ENCODE data around the gene PTPRD. TPM values are rescaled to one million over a fixed set of nuclear protein-coding genes. Genes with fewer than 3 reads are reported as not detected.

Gene PTPRD
- total and polyA plus RNA-seq, 2 experiments from 2014 or later = 11.5 to 58.0 TPM

- no peak for ATAC-seq
- H2AFZ ChIP-seq = no peak overlapping the region
- peaks cover 15% of the 10 kb centered on the region for H3K4me1 Mint-ChIP-seq
Measured at GRCh38 chr9:9631284-9631683, 981.5 kb downstream of the PTPRD start.

GRCh38 chr9:9625248-9625647 is 987.6 kb downstream of the PTPRD start:
- no peaks in the 10 kb centered on the region for H3K27me3 Mint-ChIP-seq (ENCODE audit: insufficient read depth, low read depth, poor library complexity)
- H3K36me3 ChIP-seq (ENCODE audit: insufficient read depth) = no peaks in the 10 kb centered on the region
- ATAC-seq = no peak
- H3K4me1 ChIP-seq (ENCODE audit: insufficient read depth) = no peaks in the 10 kb centered on the region; the same call in 1 of the 2 replicates
- no peaks in the 10 kb centered on the region for H3K9me2 ChIP-seq (ENCODE audit: insufficient read depth)
- no peaks in the 10 kb centered on the region for H3K9me3 Mint-ChIP-seq
- H3K27ac Mint-ChIP-seq = no peak overlapping the region
- no peak overlapping the region for H3K4me2 ChIP-seq
- H3K4me1 Mint-ChIP-seq = peaks cover 12% of the 10 kb centered on the region
- no peaks in the 10 kb centered on the region for H3K79me2 ChIP-seq (replicated peaks; ENCODE audit: insufficient read depth)
- H3K4me3 ChIP-seq = no peak overlapping the region
- H2AFZ ChIP-seq = peak overlapping the region; percentile 58; the same call in 1 of the 2 replicates
- no peaks in the 10 kb centered on the region for H3K36me3 Mint-ChIP-seq (ENCODE audit: low read depth)
- no peaks in the 10 kb centered on the region for H3K27me3 ChIP-seq (ENCODE audit: insufficient read depth)
- no peak overlapping the region for H3K27ac ChIP-seq (ENCODE audit: low read depth)
- H3K4me3 Mint-ChIP-seq = no peak overlapping the region
- no peak for DNase-seq (ENCODE audit: low spot score)
- H4K20me1 ChIP-seq (replicated peaks; ENCODE audit: insufficient read depth) = no peaks in the 10 kb centered on the region
- H3F3A ChIP-seq (replicated peaks; ENCODE audit: low read depth) = no peaks in the 10 kb centered on the region
- TF ChIP-seq ZNF114 (CRISPR knock-in tag; IDR thresholded peaks at IDR 0.05) = no peak
- TF ChIP-seq CREB1 (CRISPR knock-in tag; IDR thresholded peaks at IDR 0.05; ENCODE audit: low read depth) = no peak
- no peak for TF ChIP-seq ZNF462 (CRISPR knock-in tag; IDR thresholded peaks at IDR 0.05)
- TF ChIP-seq STAT1 (IDR thresholded peaks at IDR 0.05; ENCODE audit: unreplicated experiment) = no peak
- no peak for TF ChIP-seq REST (IDR thresholded peaks at IDR 0.05; ENCODE audit: unreplicated experiment)
- no peak for TF ChIP-seq EZH2 (IDR thresholded peaks at IDR 0.05; ENCODE audit: low read depth, unreplicated experiment)
- TF ChIP-seq CTCF (conservative IDR thresholded peaks at IDR 0.05; ENCODE audit: low read depth in 2 of 2) = no peak
- no peak for TF ChIP-seq NANOG (IDR thresholded peaks at IDR 0.05; ENCODE audit: borderline replicate concordance)

More at GRCh38 chr9:9631284-9631683, 981.5 kb downstream of the PTPRD start:
- Histone ChIP-seq H3K27ac (ENCODE audit: low read depth) (peak overlapping the region; percentile 46), H3F3A (replicated peaks; ENCODE audit: low read depth) (no peaks in the 10 kb centered on the region), H3K4me1 (ENCODE audit: insufficient read depth) (peaks cover 9% of the 10 kb centered on the region; the same call in 1 of the 2 replicates), H4K20me1 (replicated peaks; ENCODE audit: insufficient read depth) (no peaks in the 10 kb centered on the region), H3K36me3 (ENCODE audit: insufficient read depth) (no peaks in the 10 kb centered on the region), H3K4me3 (no peak overlapping the region), H3K79me2 (replicated peaks; ENCODE audit: insufficient read depth) (no peaks in the 10 kb centered on the region), H3K4me2 (peak overlapping the region; percentile 20), H3K27me3 (ENCODE audit: insufficient read depth) (no peaks in the 10 kb centered on the region), H3K9me2 (ENCODE audit: insufficient read depth) (no peaks in the 10 kb centered on the region)
- Mint-ChIP-seq H3K36me3 (ENCODE audit: low read depth) (no peaks in the 10 kb centered on the region), H3K9me3 (no peaks in the 10 kb centered on the region; the same call in 2 of the 3 replicates), H3K27ac (peak overlapping the region; percentile 92), H3K4me3 (no peak overlapping the region), H3K27me3 (ENCODE audit: insufficient read depth, low read depth, poor library complexity) (no peaks in the 10 kb centered on the region)
- peak; percentile 3 for DNase-seq (ENCODE audit: low spot score)
- no peak for TF ChIP-seq CREB1 (CRISPR knock-in tag; IDR thresholded peaks at IDR 0.05; ENCODE audit: low read depth)
- TF ChIP-seq NANOG (IDR thresholded peaks at IDR 0.05; ENCODE audit: borderline replicate concordance) = peak; percentile 29; the same call in 1 of the 2 replicates
